Endothelial cell of umbilical vein (primary cell): Measurements from ENCODE around the gene GHITM. TPM values are rescaled to one million over a fixed set of nuclear protein-coding genes. Genes with fewer than 3 reads are reported as not detected.

Source experiments
- BruUV-seq: library from RNA; stranded (reverse); fragments of 400-500 nt; replicated peaks from 2 replicates; lab custom pipeline; 2021; lab: Mats Ljungman, UMichigan
- CTCF ChIA-PET: fragments of 300-600, 350-600 bp; sonication (Branson Sonifier 250); formaldehyde crosslinking; loops from one replicate; lab custom pipeline; 2021; ENCODE audit warnings: antibody characterized with exemption, inconsistent platforms; lab: Charles Lee
- POLR2A ChIA-PET: fragments of 300-600, 350-600 bp; sonication (Branson Sonifier 250); formaldehyde crosslinking; loops from one replicate; lab custom pipeline; 2021; ENCODE audit warnings: antibody characterized with exemption, inconsistent platforms; lab: Charles Lee
- DNase-seq: peaks from one replicate; pipeline ENCODE4 v3.0.0-alpha.2; 2011; ENCODE audit warnings: low read depth, low spot score
- FAIRE-seq: peaks from 2 replicates; lab custom pipeline; 2011; peaks lifted over from hg19 to GRCh38; lab: Jason Lieb, UNC
- H2AFZ ChIP-seq: 2 replicates; pipeline ENCODE4 v1.6.0; 2012; ENCODE audit warnings: low read depth, low read length, control low read depth, inconsistent platforms
- H3K27ac ChIP-seq: 2 replicates; pipeline ENCODE4 v1.5.1; 2011; ENCODE audit warnings: low read depth, mild to moderate bottlenecking, control low read depth, low read length, moderate library complexity; ENCODE audit not compliant: insufficient read depth
- H3K27me3 ChIP-seq, 2 experiments: 2 replicates each; pipeline versions ENCODE4 v1.6.0 to v1.6.1; 2011; ENCODE audit warnings: low read length in 2 of 2, mixed read lengths in 1 of 2; ENCODE audit not compliant: control insufficient read depth in 2 of 2, insufficient read depth in 2 of 2
- H3K36me3 ChIP-seq, 2 experiments: 2 replicates in 1 of 2; 3 replicates in 1 of 2; pipeline ENCODE4 v1.5.1; 2011; ENCODE audit warnings: low read length in 2 of 2, mild to moderate bottlenecking in 1 of 2, moderate library complexity in 1 of 2; ENCODE audit not compliant: control insufficient read depth in 2 of 2, insufficient read depth in 2 of 2; ENCODE audit errors: extremely low read depth in 1 of 2
- H3K4me1 ChIP-seq: 3 replicates; pipeline ENCODE4 v1.5.1; 2011; ENCODE audit warnings: mild to moderate bottlenecking, low read length; ENCODE audit not compliant: control insufficient read depth, insufficient read depth; ENCODE audit errors: extremely low read depth
- H3K4me2 ChIP-seq: 2 replicates; pipeline ENCODE4 v1.6.1; 2011; ENCODE audit warnings: low read length, control low read depth, mixed read lengths; ENCODE audit not compliant: insufficient read depth
- H3K4me3 ChIP-seq, 3 experiments: fragments of 200-600 bp in 1 of 3; sonication (generic), shearing (Covaris generic) in 1 of 3; replicated peaks in 1 of 3; 2 replicates each; pipeline ENCODE4 v1.5.1; 2011 to 2016; ENCODE audit warnings: control low read depth in 3 of 3, low read length in 3 of 3, mild to moderate bottlenecking in 2 of 3, inconsistent platforms in 1 of 3, low read depth in 1 of 3, moderate library complexity in 1 of 3; ENCODE audit not compliant: insufficient read depth in 1 of 3
- H3K79me2 ChIP-seq: 2 replicates; pipeline ENCODE4 v1.6.0; 2012; ENCODE audit warnings: low read length, inconsistent platforms; ENCODE audit not compliant: control insufficient read depth, insufficient read depth
- H3K9ac ChIP-seq: replicated peaks from 2 replicates; pipeline ENCODE3; 2011; ENCODE audit warnings: low read length, control low read depth; ENCODE audit not compliant: insufficient read depth; ENCODE audit errors: extremely low read depth
- H3K9me1 ChIP-seq: replicated peaks from 3 replicates; pipeline ENCODE4 v1.6.0; 2011; ENCODE audit warnings: mild to moderate bottlenecking, low read length; ENCODE audit not compliant: control insufficient read depth, insufficient read depth; ENCODE audit errors: extremely low read depth
- H3K9me3 ChIP-seq: replicated peaks from 2 replicates; pipeline ENCODE4 v1.5.1; 2012; ENCODE audit warnings: low read length, inconsistent platforms; ENCODE audit not compliant: control insufficient read depth, insufficient read depth
- H4K20me1 ChIP-seq: replicated peaks from 2 replicates; pipeline ENCODE3; 2011; ENCODE audit warnings: mild to moderate bottlenecking, low read length; ENCODE audit not compliant: control insufficient read depth, insufficient read depth; ENCODE audit errors: extremely low read depth
- EZH2 ChIP-seq: IDR thresholded peaks from 2 replicates; pipeline ENCODE4 v1.6.1; 2012; ENCODE audit warnings: borderline replicate concordance, low read depth, mild to moderate bottlenecking, moderate library complexity, low read length, inconsistent platforms; ENCODE audit not compliant: severe bottlenecking
- FOS ChIP-seq: IDR thresholded peaks from 2 replicates; pipeline ENCODE4 v1.6.1; 2011; ENCODE audit warnings: mild to moderate bottlenecking, low read length, moderate library complexity, borderline replicate concordance; ENCODE audit not compliant: insufficient read depth
- GATA2 ChIP-seq: IDR thresholded peaks from 2 replicates; pipeline ENCODE4 v1.7.0; 2011; ENCODE audit warnings: low read depth, mild to moderate bottlenecking, moderate library complexity, mixed read lengths, low read length; ENCODE audit not compliant: insufficient read length, insufficient read depth
- JUN ChIP-seq: IDR thresholded peaks from 2 replicates; pipeline ENCODE4 v1.6.1; 2011; ENCODE audit warnings: borderline replicate concordance, low read depth; ENCODE audit not compliant: insufficient read length, insufficient read depth
- MYC ChIP-seq: IDR thresholded peaks from one replicate; pipeline ENCODE4 v1.6.1; 2011; ENCODE audit warnings: mild to moderate bottlenecking, low read depth, low read length
- POLR2A ChIP-seq: IDR thresholded peaks from 2 replicates; pipeline ENCODE4 v1.6.1; 2012; ENCODE audit warnings: low read depth, mild to moderate bottlenecking, control low read depth, low read length
- dilution Hi-C: fragments of 300-500 bp; cut with MboI; formaldehyde crosslinking; loops from one replicate; pipeline ENCODE4 v1.15.0; 2019; ENCODE audit warnings: low sequenced_read_pairs; ENCODE audit not compliant: extremely low pct_ligation_motif_present
- intact Hi-C: fragments of 100-400 bp; cut with micrococcal nuclease; formaldehyde crosslinking; loops from one replicate; pipeline ENCODE4 v1.10.0; 2022
- polyA plus RNA-seq, 4 experiments: library from polyadenylated mRNA; depleted of rRNA in 3 of 4; stranded (reverse) in 3 of 4; unstranded in 1 of 4; fragments of >200 nt; gene quantifications; 2 replicates each; pipeline versions ENCODE4 v1.2.1 to v1.2.3, GENCODE V29; 2011 to 2012; ENCODE audit warnings: missing spikeins in 1 of 4
- total RNA-seq: library from RNA; stranded (reverse); gene quantifications from 2 replicates; pipeline ENCODE4 v1.2.3, GENCODE V29; 2021
- TF ChIP-seq, protein P1 (sequence below): IDR thresholded peaks from 2 replicates; pipeline ENCODE4 v1.6.1; 2011; ENCODE audit not compliant: insufficient read depth, insufficient read length

Gene GHITM
- total and polyA plus RNA-seq, 2 donors (not counting 3 experiments of a cell fraction or from before 2014, with no cell fraction given), result 113 to 122 TPM

DNA sequence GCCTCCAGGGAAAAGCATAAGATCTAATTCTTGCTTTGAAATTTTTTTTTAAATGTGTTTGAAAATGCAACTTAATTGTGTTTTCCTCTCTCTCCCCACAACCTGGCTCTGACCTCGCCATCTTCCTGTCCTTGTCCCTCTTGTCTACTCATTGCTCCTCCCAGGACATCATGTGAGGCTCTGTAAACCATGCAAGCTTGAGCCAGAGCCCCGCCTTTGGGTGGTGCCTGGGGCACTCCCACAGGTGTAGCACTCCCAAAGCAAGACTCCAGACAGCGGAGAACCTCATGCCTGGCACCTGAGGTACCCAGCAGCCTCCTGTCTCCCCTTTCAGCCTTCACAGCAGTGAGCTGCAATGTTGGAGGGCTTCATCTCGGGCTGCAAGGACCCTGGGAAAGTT, 45.2 kb downstream of the GHITM start:
- Histone ChIP-seq H3K9me1 (no peaks in the 10 kb centered on the region), H3K4me3 (no peak overlapping the region), H3K4me2 (no peak overlapping the region), H3K79me2 (no peaks in the 10 kb centered on the region), H3K36me3 (no peaks in the 10 kb centered on the region), H3K9ac (no peak overlapping the region), H3K4me1 (no peaks in the 10 kb centered on the region), H4K20me1 (no peaks in the 10 kb centered on the region), H3K9me3 (no peaks in the 10 kb centered on the region), H3K27ac (no peak overlapping the region), H2AFZ (no peak overlapping the region), H3K27me3 (no peaks in the 10 kb centered on the region)
- FAIRE-seq (no peak), DNase-seq (no peak)
- POLR2A ChIA-PET, result no interaction called here
- BruUV-seq, result no TSS peak
- TF ChIP-seq EZH2 (no peak), GATA2 (no peak), POLR2A (no peak)
- TF ChIP-seq, protein P1, sequence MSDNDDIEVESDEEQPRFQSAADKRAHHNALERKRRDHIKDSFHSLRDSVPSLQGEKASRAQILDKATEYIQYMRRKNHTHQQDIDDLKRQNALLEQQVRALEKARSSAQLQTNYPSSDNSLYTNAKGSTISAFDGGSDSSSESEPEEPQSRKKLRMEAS, result no peak
- intact Hi-C loops, result no loop called here
- CTCF ChIA-PET, result interaction anchor here (1.0 kb wide), 1 partner anchor 33 kb away, joined by 3 read pairs; no protein-coding TSS in a partner anchor
- dilution Hi-C loops, result no loop called here

DNA sequence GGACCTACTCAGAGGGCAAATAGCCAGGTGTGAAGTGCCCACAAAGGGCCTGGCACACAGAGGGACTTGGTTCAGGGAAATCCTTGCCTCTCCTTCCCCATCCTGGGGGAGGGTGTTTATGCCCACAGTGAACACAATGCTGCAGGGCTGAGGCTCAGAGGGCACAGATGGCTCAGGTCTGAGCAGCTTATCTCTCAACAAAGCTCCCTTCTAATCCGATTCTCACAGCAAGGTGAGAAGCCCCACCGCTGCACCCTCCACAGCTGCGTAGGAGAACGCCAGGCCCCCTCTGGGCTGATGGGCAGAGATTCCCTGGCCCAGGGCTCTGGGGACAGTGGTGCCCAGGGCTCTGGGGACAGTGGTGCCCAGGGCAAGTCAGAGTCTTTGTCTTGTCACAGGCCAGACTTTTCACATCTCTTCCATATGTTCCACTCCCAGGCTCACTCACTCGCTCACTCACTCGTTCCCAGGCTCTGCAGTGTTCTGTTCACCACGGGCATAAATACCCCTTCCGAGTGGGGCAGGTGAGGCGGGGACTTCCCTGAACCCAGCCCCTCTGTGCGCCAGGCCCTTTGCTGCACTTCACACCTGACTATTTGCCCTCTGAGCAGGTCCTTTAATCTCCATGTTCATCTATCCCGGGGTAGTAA, 46.3 kb downstream of the GHITM start:
- Histone ChIP-seq H3K9ac (no peak overlapping the region), H3K79me2 (no peaks in the 10 kb centered on the region), H4K20me1 (no peaks in the 10 kb centered on the region), H2AFZ (no peak overlapping the region), H3K4me1 (no peaks in the 10 kb centered on the region), H3K4me3 (no peak overlapping the region), H3K4me2 (no peak overlapping the region), H3K27ac (no peak overlapping the region), H3K9me3 (no peaks in the 10 kb centered on the region), H3K9me1 (no peaks in the 10 kb centered on the region), H3K36me3 (no peaks in the 10 kb centered on the region), H3K27me3 (no peaks in the 10 kb centered on the region)
- TF ChIP-seq FOS, result no peak
- no peak for TF ChIP-seq JUN
- TF ChIP-seq MYC, result no peak
- CTCF ChIA-PET, result no interaction called here
- intact Hi-C loops, result no loop called here
- BruUV-seq, result no TSS peak
- POLR2A ChIA-PET, result no interaction called here
- DNase-seq (no peak), FAIRE-seq (no peak)
- dilution Hi-C loops, result no loop called here
